ENCODE results near the gene LHX2. TPM values are rescaled to one million over a fixed set of nuclear protein-coding genes. Genes with fewer than 3 reads are reported as not detected.

Gene LHX2
- total RNA-seq, 2 donors from 2014 or later: not detected

GRCh38 chr9:124074746-124075145 is 63.2 kb downstream of the LHX2 start:
- H3K36me3 ChIP-seq: no peaks in the 10 kb centered on the region
- H3K4me1 ChIP-seq (ENCODE audit: control insufficient read depth in 1 of 2, low read depth in 2 of 2): peaks cover 0 to 3% of the 10 kb centered on the region in 2 donors
- no peaks in the 10 kb centered on the region for H3K27me3 ChIP-seq (replicated peaks; ENCODE audit: insufficient read depth)
- DNase-seq (ENCODE audit: low spot score) (no peak), ATAC-seq (ENCODE audit: insufficient number of reproducible peaks, low FRiP score, low read depth) (no peak)
- no peak overlapping the region for H3K4me3 ChIP-seq
- no peak for TF ChIP-seq CTCF (IDR thresholded peaks at IDR 0.05)
- no peaks in the 10 kb centered on the region for H3K9me3 ChIP-seq
- H3K27ac ChIP-seq: no peak overlapping the region

GRCh38 chr9:124075761-124076160 is 64.2 kb downstream of the LHX2 start:
- H3K4me1 ChIP-seq (ENCODE audit: control insufficient read depth in 1 of 2, low read depth in 2 of 2): peaks cover 0 to 3% of the 10 kb centered on the region in 2 donors
- no peak for ATAC-seq (ENCODE audit: insufficient number of reproducible peaks, low FRiP score, low read depth)
- no peak overlapping the region for H3K27ac ChIP-seq
- DNase-seq (ENCODE audit: low spot score): no peak
- no peaks in the 10 kb centered on the region for H3K36me3 ChIP-seq
- no peaks in the 10 kb centered on the region for H3K9me3 ChIP-seq
- no peak overlapping the region for H3K4me3 ChIP-seq
- no peak for TF ChIP-seq CTCF (IDR thresholded peaks at IDR 0.05)
- no peaks in the 10 kb centered on the region for H3K27me3 ChIP-seq (replicated peaks; ENCODE audit: insufficient read depth)

- DNase-seq (ENCODE audit: low spot score): no peak
- ATAC-seq (ENCODE audit: insufficient number of reproducible peaks, low FRiP score, low read depth): peak; percentile 60
Measured at GRCh38 chr9:124077915-124078572, 66.5 kb downstream of the LHX2 start.

GRCh38 chr9:124078641-124079040 is 67.1 kb downstream of the LHX2 start:
- no peak for DNase-seq (ENCODE audit: low spot score)
- H3K36me3 ChIP-seq: no peaks in the 10 kb centered on the region
- no peak overlapping the region for H3K27ac ChIP-seq
- no peak for TF ChIP-seq CTCF (IDR thresholded peaks at IDR 0.05)
- H3K27me3 ChIP-seq (replicated peaks; ENCODE audit: insufficient read depth): no peaks in the 10 kb centered on the region
- no peaks in the 10 kb centered on the region for H3K9me3 ChIP-seq
- no peak for ATAC-seq (ENCODE audit: insufficient number of reproducible peaks, low FRiP score, low read depth)
- no peak overlapping the region for H3K4me3 ChIP-seq
- H3K4me1 ChIP-seq (ENCODE audit: control insufficient read depth in 1 of 2, low read depth in 2 of 2): peaks cover 0 to 3% of the 10 kb centered on the region in 2 donors

More at GRCh38 chr9:124077915-124078572, 66.5 kb downstream of the LHX2 start:
- TF ChIP-seq CTCF (IDR thresholded peaks at IDR 0.05): no peak
- peak overlapping the region in 1 of 2 donors; percentile 37 for H3K27ac ChIP-seq
- H3K36me3 ChIP-seq: no peaks in the 10 kb centered on the region
- no peaks in the 10 kb centered on the region for H3K27me3 ChIP-seq (replicated peaks; ENCODE audit: insufficient read depth)
- H3K9me3 ChIP-seq: no peaks in the 10 kb centered on the region
- H3K4me1 ChIP-seq (ENCODE audit: control insufficient read depth in 1 of 2, low read depth in 2 of 2): peaks cover 0 to 3% of the 10 kb centered on the region in 2 donors
- H3K4me3 ChIP-seq: no peak overlapping the region

- H3K27me3 ChIP-seq (replicated peaks; ENCODE audit: insufficient read depth): no peaks in the 10 kb centered on the region
- H3K27ac ChIP-seq: no peak overlapping the region
- no peak for TF ChIP-seq CTCF (IDR thresholded peaks at IDR 0.05)
- H3K36me3 ChIP-seq: no peaks in the 10 kb centered on the region
- H3K4me1 ChIP-seq (ENCODE audit: control insufficient read depth in 1 of 2, low read depth in 2 of 2): peaks cover 0 to 3% of the 10 kb centered on the region in 2 donors
- ATAC-seq (ENCODE audit: insufficient number of reproducible peaks, low FRiP score, low read depth) (no peak), DNase-seq (ENCODE audit: low spot score) (no peak)
- H3K9me3 ChIP-seq: no peaks in the 10 kb centered on the region
- H3K4me3 ChIP-seq: no peak overlapping the region
Measured at GRCh38 chr9:124079176-124079925, 67.8 kb downstream of the LHX2 start.

Measured in thoracic aorta (tissue), 2 donors.